ENCODE measurements around the gene TRABD2B. TPM values are rescaled to one million over a fixed set of nuclear protein-coding genes. Genes with fewer than 3 reads are reported as not detected.

The TRABD2B gene
- total and polyA plus RNA-seq, 2 experiments from 2014 or later: 1.6 to 2.0 TPM

GRCh38 chr1:47816325-47817071 lies 180.7 kb downstream of the TRABD2B start:
- Mint-ChIP-seq H3K4me1 (peaks cover 23% of the 10 kb centered on the region; the same call in 2 of the 3 replicates), H3K36me3 (ENCODE audit: low read depth) (no peaks in the 10 kb centered on the region), H3K27me3 (ENCODE audit: insufficient read depth, low read depth, poor library complexity) (peaks cover 10% of the 10 kb centered on the region), H3K27ac (no peak overlapping the region), H3K4me3 (no peak overlapping the region), H3K9me3 (no peaks in the 10 kb centered on the region)
- Histone ChIP-seq H3K27me3 (ENCODE audit: insufficient read depth) (no peaks in the 10 kb centered on the region), H3K4me1 (ENCODE audit: insufficient read depth) (no peaks in the 10 kb centered on the region), H3K4me2 (no peak overlapping the region), H2AFZ (no peak overlapping the region), H3K4me3 (no peak overlapping the region), H3K27ac (ENCODE audit: low read depth) (no peak overlapping the region), H3K79me2 (replicated peaks; ENCODE audit: insufficient read depth) (no peaks in the 10 kb centered on the region), H3K36me3 (ENCODE audit: insufficient read depth) (no peaks in the 10 kb centered on the region), H4K20me1 (replicated peaks; ENCODE audit: insufficient read depth) (0 out of 2 replicates have a peak, but pooled peaks cover 2% of the 10 kb centered on the region), H3F3A (replicated peaks; ENCODE audit: low read depth) (no peaks in the 10 kb centered on the region), H3K9me2 (ENCODE audit: insufficient read depth) (no peaks in the 10 kb centered on the region)
- TF ChIP-seq REST (IDR thresholded peaks at IDR 0.05; ENCODE audit: unreplicated experiment) (no peak), STAT1 (IDR thresholded peaks at IDR 0.05; ENCODE audit: unreplicated experiment) (no peak), ZNF331 (CRISPR knock-in tag; IDR thresholded peaks at IDR 0.05; ENCODE audit: low read depth) (no peak), POLR2AphosphoS5 (IDR thresholded peaks at IDR 0.05; ENCODE audit: low read depth) (no peak), NANOG (IDR thresholded peaks at IDR 0.05; ENCODE audit: borderline replicate concordance) (no peak), EZH2phosphoT487 (IDR thresholded peaks at IDR 0.05; ENCODE audit: unreplicated experiment) (no peak), ZNF462 (CRISPR knock-in tag; IDR thresholded peaks at IDR 0.05) (no peak), JUNB (IDR thresholded peaks at IDR 0.05; ENCODE audit: unreplicated experiment) (no peak)
- ATAC-seq: no peak
- no peak for DNase-seq (ENCODE audit: low spot score)
